MCF 10A (cell line): ENCODE results near the gene UMODL1. TPM values are rescaled to one million over a fixed set of nuclear protein-coding genes. Genes with fewer than 3 reads are reported as not detected.

ENCODE experiments used
- BruUV-seq: library from RNA; stranded (reverse); fragments of 400-500 nt; replicated peaks from 2 replicates; lab custom pipeline; 2021; lab: Mats Ljungman, UMichigan
- CTCF ChIA-PET: fragments of 300-600 bp; sonication (Branson Sonifier 250); formaldehyde crosslinking; extraction: SDS; loops from one replicate; lab custom pipeline; 2021; ENCODE audit warnings: antibody characterized with exemption, inconsistent platforms; lab: Yijun Ruan, JAX
- POLR2A ChIA-PET: fragments of 300-600, 350-650 bp; sonication (Branson Sonifier 250); formaldehyde crosslinking; extraction: SDS; loops from one replicate; lab custom pipeline; 2020; ENCODE audit warnings: antibody characterized with exemption, inconsistent platforms; lab: Yijun Ruan, JAX
- DNase-seq: peaks from one replicate; pipeline ENCODE4 v3.0.0-alpha.2; 2018; ENCODE audit not compliant: unreplicated experiment
- H3K27ac Mint-ChIP-seq: one replicate; pipeline ENCODE4 v1.8.0; 2022; ENCODE audit warnings: mild to moderate bottlenecking, low read depth, mixed read lengths; ENCODE audit not compliant: unreplicated experiment
- H3K27me3 Mint-ChIP-seq: one replicate; pipeline ENCODE4 v1.8.0; 2022; ENCODE audit warnings: mixed read lengths; ENCODE audit not compliant: insufficient read depth, unreplicated experiment
- H3K36me3 Mint-ChIP-seq: one replicate; pipeline ENCODE4 v1.8.0; 2022; ENCODE audit warnings: mild to moderate bottlenecking, moderate library complexity, mixed read lengths; ENCODE audit not compliant: insufficient read depth, unreplicated experiment
- H3K4me1 Mint-ChIP-seq: one replicate; pipeline ENCODE4 v1.8.0; 2022; ENCODE audit warnings: mixed read lengths; ENCODE audit not compliant: insufficient read depth, unreplicated experiment
- H3K4me3 Mint-ChIP-seq: one replicate; pipeline ENCODE4 v1.8.0; 2022; ENCODE audit warnings: mild to moderate bottlenecking, moderate library complexity, mixed read lengths; ENCODE audit not compliant: unreplicated experiment
- H3K9me3 Mint-ChIP-seq: one replicate; pipeline ENCODE4 v1.8.0; 2022; ENCODE audit warnings: mixed read lengths; ENCODE audit not compliant: unreplicated experiment
- intact Hi-C: fragments of 100-400 bp; cut with micrococcal nuclease; formaldehyde crosslinking; loops from 2 replicates; pipeline ENCODE4 v1.14.1; 2022
- total RNA-seq: library from RNA; stranded (reverse); gene quantifications from 2 replicates; pipeline ENCODE4 v1.2.3, GENCODE V29; 2022
- TF ChIP-seq, protein P1 (sequence below): fragments of 200-600 bp; IDR thresholded peaks from one replicate; pipeline ENCODE4 v1.8.0; 2022; ENCODE audit warnings: antibody characterized with exemption, mild to moderate bottlenecking; ENCODE audit not compliant: unreplicated experiment

UMODL1 gene
- total RNA-seq, 1 experiment from 2014 or later, result not detected

- POLR2A ChIA-PET, result no interaction called here
- H3K9me3 Mint-ChIP-seq, result no peaks in the 10 kb centered on the region
- no peaks in the 10 kb centered on the region for H3K36me3 Mint-ChIP-seq
- intact Hi-C loops, result no loop called here
- TF ChIP-seq, protein P1, sequence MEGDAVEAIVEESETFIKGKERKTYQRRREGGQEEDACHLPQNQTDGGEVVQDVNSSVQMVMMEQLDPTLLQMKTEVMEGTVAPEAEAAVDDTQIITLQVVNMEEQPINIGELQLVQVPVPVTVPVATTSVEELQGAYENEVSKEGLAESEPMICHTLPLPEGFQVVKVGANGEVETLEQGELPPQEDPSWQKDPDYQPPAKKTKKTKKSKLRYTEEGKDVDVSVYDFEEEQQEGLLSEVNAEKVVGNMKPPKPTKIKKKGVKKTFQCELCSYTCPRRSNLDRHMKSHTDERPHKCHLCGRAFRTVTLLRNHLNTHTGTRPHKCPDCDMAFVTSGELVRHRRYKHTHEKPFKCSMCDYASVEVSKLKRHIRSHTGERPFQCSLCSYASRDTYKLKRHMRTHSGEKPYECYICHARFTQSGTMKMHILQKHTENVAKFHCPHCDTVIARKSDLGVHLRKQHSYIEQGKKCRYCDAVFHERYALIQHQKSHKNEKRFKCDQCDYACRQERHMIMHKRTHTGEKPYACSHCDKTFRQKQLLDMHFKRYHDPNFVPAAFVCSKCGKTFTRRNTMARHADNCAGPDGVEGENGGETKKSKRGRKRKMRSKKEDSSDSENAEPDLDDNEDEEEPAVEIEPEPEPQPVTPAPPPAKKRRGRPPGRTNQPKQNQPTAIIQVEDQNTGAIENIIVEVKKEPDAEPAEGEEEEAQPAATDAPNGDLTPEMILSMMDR, result no peak
- H3K27ac Mint-ChIP-seq, result no peak overlapping the region
- no peak overlapping the region for H3K4me3 Mint-ChIP-seq
- H3K27me3 Mint-ChIP-seq, result no peaks in the 10 kb centered on the region
- CTCF ChIA-PET, result interaction anchor here (1.5 kb wide), 1 partner anchor 13 kb away, joined by 3 read pairs; no protein-coding TSS in a partner anchor
- no peaks in the 10 kb centered on the region for H3K4me1 Mint-ChIP-seq
- no TSS peak for BruUV-seq
- DNase-seq, result no peak
These were observed 89.6 kb downstream of the UMODL1 start for GRCh38 chr21:42160765-42161164.

DNA sequence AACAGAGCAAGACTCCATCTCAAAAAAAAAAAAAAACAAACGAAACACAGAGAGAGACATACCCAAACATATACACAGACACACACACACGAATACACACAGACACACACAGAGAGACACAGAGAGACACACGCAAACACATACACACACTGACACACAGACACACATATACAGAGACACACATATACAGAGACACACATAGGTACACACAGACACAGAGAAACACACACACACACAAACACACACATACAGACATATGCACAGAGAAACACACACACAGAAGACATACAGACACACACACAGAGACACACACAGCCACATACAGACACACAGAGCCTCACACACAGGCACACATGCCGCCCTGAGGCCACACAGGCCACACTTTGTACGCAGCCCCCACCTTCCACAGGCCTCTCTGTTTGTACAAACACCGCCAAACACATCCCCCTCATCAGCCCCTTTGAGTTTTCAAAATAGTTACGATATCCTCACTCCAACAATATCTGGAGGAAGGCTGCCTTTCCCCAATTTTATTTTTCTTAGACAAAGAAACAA is 90.4 kb downstream of the UMODL1 start:
- no peak for DNase-seq
- no TSS peak for BruUV-seq
- H3K27me3 Mint-ChIP-seq, result no peaks in the 10 kb centered on the region
- TF ChIP-seq, protein P1, result no peak
- ChIA-PET POLR2A (no interaction called here), CTCF (no interaction called here)
- no peaks in the 10 kb centered on the region for H3K36me3 Mint-ChIP-seq
- H3K9me3 Mint-ChIP-seq, result no peaks in the 10 kb centered on the region
- H3K4me1 Mint-ChIP-seq, result no peaks in the 10 kb centered on the region
- intact Hi-C loops, result no loop called here
- no peak overlapping the region for H3K27ac Mint-ChIP-seq
- H3K4me3 Mint-ChIP-seq, result no peak overlapping the region

- TF ChIP-seq, protein P1, result no peak
- Mint-ChIP-seq H3K27ac (no peak overlapping the region), H3K27me3 (no peaks in the 10 kb centered on the region), H3K9me3 (no peaks in the 10 kb centered on the region), H3K4me3 (no peak overlapping the region), H3K36me3 (no peaks in the 10 kb centered on the region), H3K4me1 (no peaks in the 10 kb centered on the region)
- BruUV-seq, result no TSS peak
- ChIA-PET CTCF (interaction anchor here (1.2 kb wide), 1 partner anchor 148 kb away, joined by 7 read pairs; no protein-coding TSS in a partner anchor), POLR2A (no interaction called here)
- intact Hi-C loops, result no loop called here
- no peak for DNase-seq
These were observed 91.0 kb downstream of the UMODL1 start for GRCh38 chr21:42161956-42162681.

GRCh38 chr21:42162831-42163510 is 91.9 kb downstream of the UMODL1 start:
- no peaks in the 10 kb centered on the region for H3K4me1 Mint-ChIP-seq
- H3K9me3 Mint-ChIP-seq, result no peaks in the 10 kb centered on the region
- CTCF ChIA-PET, result interaction anchor here (1.1 to 2.6 kb wide), 4 partner anchors 96 to 273 kb away, joined by 5 to 15 read pairs (median 6); no protein-coding TSS in a partner anchor
- BruUV-seq, result no TSS peak
- TF ChIP-seq, protein P1, result no peak
- POLR2A ChIA-PET, result interaction anchor here (2.1 kb wide), 1 partner anchor 57 kb away, joined by 12 read pairs; the partner anchor contains the start of gene ABCG1
- DNase-seq, result no peak
- H3K36me3 Mint-ChIP-seq, result no peaks in the 10 kb centered on the region
- no peaks in the 10 kb centered on the region for H3K27me3 Mint-ChIP-seq
- H3K4me3 Mint-ChIP-seq, result no peak overlapping the region
- no peak overlapping the region for H3K27ac Mint-ChIP-seq
- intact Hi-C loops, result no loop called here
